Fibroblast of lung (primary cell): ENCODE results near the gene CRADD. TPM values are rescaled to one million over a fixed set of nuclear protein-coding genes. Genes with fewer than 3 reads are reported as not detected.

ENCODE experiments used
- DNase-seq, 2 donors: peaks; one replicate each; pipeline versions ENCODE4 v3.0.0 to v3.0.0-alpha.2; 2010; ENCODE audit warnings: low read depth in 2 of 2
- H2AFZ ChIP-seq: 2 replicates; pipeline ENCODE4 v1.5.1; 2012; ENCODE audit warnings: low read length, control low read depth, inconsistent platforms
- H3K27ac ChIP-seq: 2 replicates; pipeline ENCODE4 v1.5.1; 2011; ENCODE audit warnings: low read length, control low read depth; ENCODE audit not compliant: insufficient read depth
- H3K27me3 ChIP-seq: 2 replicates; pipeline ENCODE4 v1.5.1; 2011; ENCODE audit warnings: mild to moderate bottlenecking, low read length; ENCODE audit not compliant: control insufficient read depth, insufficient read depth
- H3K36me3 ChIP-seq: 2 replicates; pipeline ENCODE4 v1.5.1; 2011; ENCODE audit warnings: low read length; ENCODE audit not compliant: control insufficient read depth, insufficient read depth
- H3K4me1 ChIP-seq: 2 replicates; pipeline ENCODE4 v1.5.1; 2011; ENCODE audit warnings: low read length; ENCODE audit not compliant: control insufficient read depth, insufficient read depth; ENCODE audit errors: extremely low read depth
- H3K4me2 ChIP-seq: 2 replicates; pipeline ENCODE4 v1.5.1; 2011; ENCODE audit warnings: low read length, control low read depth; ENCODE audit not compliant: insufficient read depth; ENCODE audit errors: extremely low read depth
- H3K4me3 ChIP-seq, 4 experiments: fragments of 200-600 bp in 1 of 4; sonication (generic) in 1 of 4; replicated peaks in 1 of 4; 2 replicates each; pipeline ENCODE4 v1.5.1; 2011 to 2016; ENCODE audit warnings: low read length in 4 of 4, low read depth in 3 of 4, mild to moderate bottlenecking in 3 of 4, control low read depth in 2 of 4, inconsistent platforms in 1 of 4, mixed read lengths in 1 of 4; ENCODE audit not compliant: insufficient read depth in 1 of 4; ENCODE audit errors: control extremely low read depth in 1 of 4
- H3K79me2 ChIP-seq: 2 replicates; pipeline ENCODE4 v1.5.1; 2012; ENCODE audit warnings: mild to moderate bottlenecking, low read length, inconsistent platforms; ENCODE audit not compliant: control insufficient read depth, insufficient read depth
- H3K9ac ChIP-seq: 2 replicates; pipeline ENCODE4 v1.5.1; 2011; ENCODE audit warnings: mild to moderate bottlenecking, low read length, control low read depth; ENCODE audit not compliant: insufficient read depth
- H3K9me3 ChIP-seq: 2 replicates; pipeline ENCODE4 v1.5.1; 2012; ENCODE audit warnings: low read depth, low read length; ENCODE audit not compliant: control insufficient read depth, insufficient read depth
- H4K20me1 ChIP-seq: 2 replicates; pipeline ENCODE4 v1.5.1; 2011; ENCODE audit warnings: low read length; ENCODE audit not compliant: control insufficient read depth, insufficient read depth; ENCODE audit errors: extremely low read depth
- EZH2 ChIP-seq: IDR thresholded peaks from 2 replicates; pipeline ENCODE4 v1.5.1; 2012; ENCODE audit warnings: low read length, control low read depth, mild to moderate bottlenecking; ENCODE audit errors: missing control alignments
- polyA plus RNA-seq, 2 donors: library from polyadenylated mRNA; depleted of rRNA in 1 of 2; stranded (reverse) in 1 of 2; unstranded in 1 of 2; fragments of >200 nt; gene quantifications; 2 replicates each; pipeline ENCODE4 v1.2.1, GENCODE V29; 2011 to 2012; ENCODE audit warnings: missing spikeins in 1 of 2
- total RNA-seq: library from RNA; depleted of rRNA; stranded (reverse); fragments of >200 nt; gene quantifications from 2 replicates; pipeline ENCODE4 v1.2.1, GENCODE V29; 2014
- TF ChIP-seq, protein P1 (sequence below), 2 donors: IDR thresholded peaks in 1 of 2; conservative IDR thresholded peaks in 1 of 2; 1 replicate in 1 of 2; 2 replicates in 1 of 2; pipeline ENCODE4 v1.5.1; 2011 to 2012; ENCODE audit warnings: low read length in 2 of 2, control low read depth in 1 of 2, inconsistent platforms in 1 of 2, low read depth in 1 of 2, mild to moderate bottlenecking in 1 of 2

The CRADD gene
- total and polyA plus RNA-seq, 2 donors (not counting 1 experiment from before 2014, with no cell fraction given), result 13.5 to 21.1 TPM

DNA sequence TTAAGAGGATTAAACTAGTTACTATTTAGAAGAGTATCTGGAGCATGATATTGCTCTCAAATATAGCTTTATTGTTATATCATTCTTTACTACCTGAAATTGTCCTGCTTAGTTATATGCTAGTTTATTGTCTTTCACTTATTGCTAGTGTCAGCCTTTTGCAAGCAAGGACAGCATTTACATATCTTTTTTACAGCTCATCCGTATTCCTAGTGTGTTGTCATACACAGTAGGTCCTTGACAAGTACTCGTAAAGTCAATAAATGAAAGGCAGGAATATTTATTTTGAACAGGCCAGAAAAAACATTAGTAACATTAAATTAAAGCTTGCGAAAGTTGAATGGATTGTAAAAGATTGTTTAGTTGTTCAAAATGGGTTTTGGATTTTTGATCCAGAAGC, 35.0 kb downstream of the CRADD start:
- no peak overlapping the region for H3K9ac ChIP-seq
- H2AFZ ChIP-seq, result no peak overlapping the region
- peak in 1 of 2 donors; percentile 30 for DNase-seq
- H3K4me3 ChIP-seq, result no peak overlapping the region
- H3K27ac ChIP-seq, result no peak overlapping the region
- no peaks in the 10 kb centered on the region for H4K20me1 ChIP-seq
- no peaks in the 10 kb centered on the region for H3K79me2 ChIP-seq
- H3K27me3 ChIP-seq, result no peaks in the 10 kb centered on the region
- H3K9me3 ChIP-seq, result no peaks in the 10 kb centered on the region
- no peak overlapping the region for H3K4me2 ChIP-seq
- TF ChIP-seq, protein P1, sequence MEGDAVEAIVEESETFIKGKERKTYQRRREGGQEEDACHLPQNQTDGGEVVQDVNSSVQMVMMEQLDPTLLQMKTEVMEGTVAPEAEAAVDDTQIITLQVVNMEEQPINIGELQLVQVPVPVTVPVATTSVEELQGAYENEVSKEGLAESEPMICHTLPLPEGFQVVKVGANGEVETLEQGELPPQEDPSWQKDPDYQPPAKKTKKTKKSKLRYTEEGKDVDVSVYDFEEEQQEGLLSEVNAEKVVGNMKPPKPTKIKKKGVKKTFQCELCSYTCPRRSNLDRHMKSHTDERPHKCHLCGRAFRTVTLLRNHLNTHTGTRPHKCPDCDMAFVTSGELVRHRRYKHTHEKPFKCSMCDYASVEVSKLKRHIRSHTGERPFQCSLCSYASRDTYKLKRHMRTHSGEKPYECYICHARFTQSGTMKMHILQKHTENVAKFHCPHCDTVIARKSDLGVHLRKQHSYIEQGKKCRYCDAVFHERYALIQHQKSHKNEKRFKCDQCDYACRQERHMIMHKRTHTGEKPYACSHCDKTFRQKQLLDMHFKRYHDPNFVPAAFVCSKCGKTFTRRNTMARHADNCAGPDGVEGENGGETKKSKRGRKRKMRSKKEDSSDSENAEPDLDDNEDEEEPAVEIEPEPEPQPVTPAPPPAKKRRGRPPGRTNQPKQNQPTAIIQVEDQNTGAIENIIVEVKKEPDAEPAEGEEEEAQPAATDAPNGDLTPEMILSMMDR (conservative IDR thresholded peaks at IDR 0.05 in 1 of 2, IDR thresholded peaks at IDR 0.05 in 1 of 2; ENCODE audit: low read depth in 1 of 2, low read length in 2 of 2), result no peak
- TF ChIP-seq EZH2, result no peak
- peaks cover 10% of the 10 kb centered on the region for H3K4me1 ChIP-seq
- H3K36me3 ChIP-seq, result no peaks in the 10 kb centered on the region

DNA sequence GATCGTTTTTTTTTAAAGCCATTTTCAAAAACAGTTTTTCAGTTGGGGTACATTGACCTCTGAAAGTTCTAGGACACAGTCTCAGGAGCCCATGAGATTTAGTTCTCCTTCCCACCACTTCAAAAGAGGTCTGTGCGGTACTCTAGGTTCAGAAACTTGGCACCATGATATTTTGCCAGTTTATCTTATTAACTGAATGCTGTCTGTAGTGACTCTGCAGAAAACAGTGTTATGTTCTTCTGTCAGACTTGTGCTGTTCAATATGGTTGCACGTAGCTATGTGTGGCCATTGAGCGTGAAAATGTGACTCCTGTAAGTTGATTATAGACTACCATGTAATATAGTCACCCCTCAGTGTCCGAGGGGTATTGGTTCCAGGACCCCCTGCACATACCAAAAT, 35.9 kb downstream of the CRADD start:
- H3K4me3 ChIP-seq, result no peak overlapping the region
- DNase-seq, result no peak
- peaks cover 4% of the 10 kb centered on the region for H3K4me1 ChIP-seq
- H2AFZ ChIP-seq, result no peak overlapping the region
- H3K9me3 ChIP-seq, result no peaks in the 10 kb centered on the region
- no peaks in the 10 kb centered on the region for H3K79me2 ChIP-seq
- H4K20me1 ChIP-seq, result no peaks in the 10 kb centered on the region
- no peaks in the 10 kb centered on the region for H3K27me3 ChIP-seq
- H3K4me2 ChIP-seq, result no peak overlapping the region
- TF ChIP-seq, protein P1 (conservative IDR thresholded peaks at IDR 0.05 in 1 of 2, IDR thresholded peaks at IDR 0.05 in 1 of 2; ENCODE audit: low read depth in 1 of 2, low read length in 2 of 2), result no peak
- TF ChIP-seq EZH2, result no peak
- H3K27ac ChIP-seq, result no peak overlapping the region
- no peaks in the 10 kb centered on the region for H3K36me3 ChIP-seq
- H3K9ac ChIP-seq, result no peak overlapping the region

DNA sequence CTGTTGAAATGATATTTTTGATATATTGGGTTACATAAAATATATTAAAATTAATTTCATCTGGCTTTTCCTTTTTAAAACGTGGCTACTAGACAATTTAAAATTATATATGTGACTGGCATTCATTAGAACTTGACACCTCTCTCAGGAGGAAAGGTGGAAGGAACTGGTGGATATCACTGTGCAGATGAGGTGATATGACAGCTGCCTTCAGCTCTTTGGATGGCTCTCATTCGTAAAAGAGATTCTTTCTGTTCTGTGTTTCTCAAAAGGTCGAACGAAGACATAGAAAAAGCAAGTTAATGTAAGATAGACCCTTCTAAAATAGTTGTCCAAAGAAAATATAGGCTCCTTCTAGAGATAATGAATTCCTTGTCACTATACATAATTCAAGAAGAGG, 36.6 kb downstream of the CRADD start:
- H3K27ac ChIP-seq, result no peak overlapping the region
- H4K20me1 ChIP-seq, result no peaks in the 10 kb centered on the region
- no peak overlapping the region for H2AFZ ChIP-seq
- TF ChIP-seq EZH2, result no peak
- TF ChIP-seq, protein P1 (conservative IDR thresholded peaks at IDR 0.05 in 1 of 2, IDR thresholded peaks at IDR 0.05 in 1 of 2; ENCODE audit: low read depth in 1 of 2, low read length in 2 of 2), result no peak
- H3K4me3 ChIP-seq, result no peak overlapping the region
- no peaks in the 10 kb centered on the region for H3K36me3 ChIP-seq
- H3K4me1 ChIP-seq, result peaks cover 4% of the 10 kb centered on the region
- no peak for DNase-seq
- H3K9ac ChIP-seq, result no peak overlapping the region
- no peaks in the 10 kb centered on the region for H3K79me2 ChIP-seq
- peak overlapping the region; percentile 4 for H3K4me2 ChIP-seq
- H3K9me3 ChIP-seq, result no peaks in the 10 kb centered on the region
- H3K27me3 ChIP-seq, result no peaks in the 10 kb centered on the region
